ENCODE data around the gene SKA2. TPM values are rescaled to one million over a fixed set of nuclear protein-coding genes. Genes with fewer than 3 reads are reported as not detected.

The SKA2 gene
- total and polyA plus RNA-seq, 9 of the 15 experiments (the other 6 are each of a cell fraction or from before 2014, with no cell fraction given), result 58.1 to 183 (median 133) TPM

- TF ChIP-seq PBX2 (CRISPR knock-in tag; IDR thresholded peaks at IDR 0.05; ENCODE audit: low read depth) (no peak), PBX2 (tag; conservative IDR thresholded peaks at IDR 0.05; ENCODE audit: low read depth) (no peak), DLX4 (CRISPR knock-in tag; IDR thresholded peaks at IDR 0.05) (no peak), ZBTB43 (CRISPR knock-in tag; IDR thresholded peaks at IDR 0.05) (peak; percentile 11; the same call in 1 of the 2 replicates), L3MBTL2 (IDR thresholded peaks at IDR 0.05) (peak; percentile 40; the same call in 1 of the 2 replicates), CBFB (CRISPR knock-in tag; IDR thresholded peaks at IDR 0.05) (0 out of 2 replicates have a peak, but pooled peaks have one; percentile 44), POLR3A (IDR thresholded peaks at IDR 0.05; ENCODE audit: borderline replicate concordance, extremely low read depth, insufficient read depth, insufficient read length) (no peak), RHOXF2B (CRISPR knock-in tag; conservative IDR thresholded peaks at IDR 0.05) (peak; percentile 55; the same call in 1 of the 2 replicates), KLF10 (CRISPR knock-in tag; IDR thresholded peaks at IDR 0.05) (0 out of 2 replicates have a peak, but pooled peaks have one; percentile 43), ZSCAN29 (IDR thresholded peaks at IDR 0.05) (peak; percentile 68; the same call in 1 of the 2 replicates), NFIX (CRISPR knock-in tag; IDR thresholded peaks at IDR 0.05; ENCODE audit: low read depth) (no peak), TAF1 (IDR thresholded peaks at IDR 0.05; ENCODE audit: control insufficient read depth, extremely low read depth, insufficient read depth, low read length, severe bottlenecking) (peak; percentile 10), RBM22 (IDR thresholded peaks at IDR 0.05; ENCODE audit: low read depth, low read length, poor library complexity, severe bottlenecking) (no peak), HDAC1 (IDR thresholded peaks at IDR 0.05) (peak in 1 of 2 experiments; percentile 4; a peak in 3 of 4 replicates), MAX (CRISPR knock-in tag; IDR thresholded peaks at IDR 0.05) (no peak), MYNN (IDR thresholded peaks at IDR 0.05) (0 out of 2 replicates have a peak, but pooled peaks have one; percentile 9), MYNN (CRISPR knock-in tag; IDR thresholded peaks at IDR 0.05) (no peak), ZBED1 (IDR thresholded peaks at IDR 0.05) (no peak), HMGXB4 (CRISPR knock-in tag; IDR thresholded peaks at IDR 0.05) (no peak), SAP30 (IDR thresholded peaks at IDR 0.05; ENCODE audit: borderline replicate concordance, insufficient read depth, low read depth, low read length, poor library complexity, severe bottlenecking) (peak; percentile 10), KAT2B (IDR thresholded peaks at IDR 0.05; ENCODE audit: low read depth, low read length) (no peak), MEIS2 (IDR thresholded peaks at IDR 0.05; ENCODE audit: partially characterized antibody) (no peak)
Measured at GRCh38 chr17:59107306-59107670, 47.7 kb downstream of the SKA2 start (continued).

Data from K562 (cell line).